ENCODE results near the gene CLEC19A. TPM values are rescaled to one million over a fixed set of nuclear protein-coding genes. Genes with fewer than 3 reads are reported as not detected.

The CLEC19A gene
- total and polyA plus RNA-seq, 2 donors (not counting 3 experiments of a cell fraction or from before 2014, with no cell fraction given): not detected

GRCh38 chr16:19297454-19297853, 11.9 kb downstream of the CLEC19A start:
- DNase-seq (ENCODE audit: low read depth, low spot score) (no peak), FAIRE-seq (no peak)
- Histone ChIP-seq H2AFZ (ENCODE audit: low read depth, low read length) (no peak overlapping the region), H3K4me3 (replicated peaks in 1 of 3; ENCODE audit: insufficient read depth in 1 of 3, low read depth in 1 of 3, low read length in 3 of 3) (no peak overlapping the region), H3K9me1 (replicated peaks; ENCODE audit: control insufficient read depth, extremely low read depth, insufficient read depth, low read length) (no peaks in the 10 kb centered on the region), H3K27ac (ENCODE audit: insufficient read depth, low read depth, low read length) (no peak overlapping the region), H3K36me3 (ENCODE audit: control insufficient read depth in 2 of 2, extremely low read depth in 1 of 2, insufficient read depth in 2 of 2, low read length in 2 of 2) (no peaks in the 10 kb centered on the region), H3K27me3 (ENCODE audit: control insufficient read depth in 2 of 2, insufficient read depth in 2 of 2, low read length in 2 of 2) (no peaks in the 10 kb centered on the region), H4K20me1 (replicated peaks; ENCODE audit: control insufficient read depth, extremely low read depth, insufficient read depth, low read length) (no peaks in the 10 kb centered on the region), H3K79me2 (ENCODE audit: control insufficient read depth, insufficient read depth, low read length) (no peaks in the 10 kb centered on the region), H3K4me2 (ENCODE audit: insufficient read depth, low read length) (no peak overlapping the region), H3K9ac (replicated peaks; ENCODE audit: extremely low read depth, insufficient read depth, low read length) (no peak overlapping the region), H3K9me3 (replicated peaks; ENCODE audit: control insufficient read depth, insufficient read depth, low read length) (no peaks in the 10 kb centered on the region), H3K4me1 (ENCODE audit: control insufficient read depth, extremely low read depth, insufficient read depth, low read length) (no peaks in the 10 kb centered on the region)
- POLR2A ChIA-PET: no interaction called here
- TF ChIP-seq POLR2A (IDR thresholded peaks at IDR 0.05; ENCODE audit: low read depth, low read length): no peak
- no peak for TF ChIP-seq POLR2AphosphoS5 (IDR thresholded peaks at IDR 0.05; ENCODE audit: insufficient read depth, low read depth, low read length)
- TF ChIP-seq FOS (IDR thresholded peaks at IDR 0.05; ENCODE audit: borderline replicate concordance, insufficient read depth, low read length): no peak
- no peak for TF ChIP-seq GATA2 (IDR thresholded peaks at IDR 0.05; ENCODE audit: insufficient read depth, insufficient read length, low read depth, low read length)
- TF ChIP-seq EZH2 (IDR thresholded peaks at IDR 0.05; ENCODE audit: borderline replicate concordance, low read depth, low read length, severe bottlenecking): no peak
- no peak for TF ChIP-seq CTCF (IDR thresholded peaks at IDR 0.05; ENCODE audit: extremely low read depth in 1 of 2, insufficient read depth in 1 of 2, low read depth in 1 of 2, low read length in 2 of 2)
- no peak for TF ChIP-seq MYC (IDR thresholded peaks at IDR 0.05; ENCODE audit: low read depth, low read length)
- TF ChIP-seq, protein P1, sequence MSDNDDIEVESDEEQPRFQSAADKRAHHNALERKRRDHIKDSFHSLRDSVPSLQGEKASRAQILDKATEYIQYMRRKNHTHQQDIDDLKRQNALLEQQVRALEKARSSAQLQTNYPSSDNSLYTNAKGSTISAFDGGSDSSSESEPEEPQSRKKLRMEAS (IDR thresholded peaks at IDR 0.05; ENCODE audit: insufficient read depth, insufficient read length): no peak
- TF ChIP-seq JUN (IDR thresholded peaks at IDR 0.05; ENCODE audit: borderline replicate concordance, insufficient read depth, insufficient read length, low read depth): no peak
- CTCF ChIA-PET: no interaction called here
- no TSS peak for BruUV-seq (replicated peaks)
- dilution Hi-C loops (cut with MboI; ENCODE audit: extremely low pct_ligation_motif_present, low sequenced_read_pairs) (no loop called here), intact Hi-C loops (cut with micrococcal nuclease) (no loop called here)

Data from endothelial cell of umbilical vein (primary cell).